HG02678 (cell line): Measurements from ENCODE around the gene COL4A2.

Source experiments
- ATAC-seq: cut with Tn5 transposase; IDR thresholded peaks from one replicate; pipeline ENCODE4 v1.9.1; 2021; ENCODE audit warnings: mild to moderate bottlenecking, moderate library complexity; ENCODE audit not compliant: unreplicated experiment

The COL4A2 gene

GRCh38 chr13:110353339-110353977 lies 46.4 kb downstream of the COL4A2 start:
- no peak for ATAC-seq

DNA sequence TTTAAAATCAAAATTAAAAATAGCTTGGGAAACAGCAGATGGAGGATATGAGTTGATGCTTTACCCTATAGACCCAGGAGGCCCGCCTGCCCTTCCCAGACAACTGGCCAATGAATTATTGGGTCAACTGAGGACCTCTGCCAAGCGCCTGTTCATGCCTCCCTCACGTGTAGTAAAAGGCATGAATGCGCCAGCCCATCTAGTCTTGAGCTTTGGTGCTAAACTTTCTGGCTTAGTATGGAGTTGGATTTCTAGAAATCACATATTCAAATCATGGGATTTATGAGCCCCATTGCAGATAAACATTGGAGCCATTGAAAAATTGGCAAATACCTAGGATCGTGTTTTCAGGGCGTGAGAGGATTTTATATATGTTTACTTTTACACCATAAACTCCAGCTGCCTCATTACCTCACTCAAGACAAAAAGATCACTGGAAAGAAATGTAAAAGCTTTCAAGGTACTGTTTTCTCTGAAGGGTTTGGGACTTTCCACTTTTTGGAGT lies 47.1 kb downstream of the COL4A2 start:
- ATAC-seq = no peak

DNA sequence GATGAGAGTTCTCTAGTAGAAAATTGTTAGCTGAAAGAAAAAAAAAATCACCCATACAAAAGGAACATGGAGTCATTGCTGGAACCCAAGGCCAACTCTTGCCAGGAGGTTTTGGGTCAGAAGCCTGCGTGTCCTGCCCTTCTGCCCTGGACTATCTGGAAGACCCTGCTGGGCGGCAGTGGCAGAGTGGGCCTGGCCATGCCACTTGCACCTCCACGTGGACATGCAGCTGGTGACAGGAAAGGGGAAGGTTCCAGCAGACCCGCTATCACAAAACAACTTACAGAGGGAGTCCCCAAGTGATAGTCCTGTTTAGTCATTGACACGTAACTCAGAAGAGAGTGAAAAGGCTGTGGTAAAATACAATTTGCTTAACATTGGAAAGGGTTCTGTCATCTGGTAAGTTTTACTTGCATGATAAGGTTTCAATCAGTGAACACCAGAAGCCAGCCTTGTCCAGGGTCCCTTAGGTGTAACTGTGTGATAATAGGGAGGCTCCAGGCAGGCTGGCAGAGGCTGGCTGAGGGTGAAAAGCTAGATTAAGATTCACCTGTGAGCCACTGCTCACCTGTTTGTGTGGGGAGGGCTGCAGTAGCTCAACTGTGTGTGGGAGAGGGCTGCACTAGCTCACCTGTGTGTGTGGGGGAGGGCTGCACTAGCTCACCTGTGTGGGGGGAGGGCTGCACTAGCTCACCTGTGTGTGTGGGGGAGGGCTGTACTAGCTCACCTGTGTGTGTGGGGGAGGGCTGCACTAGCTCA lies 47.8 kb downstream of the COL4A2 start:
- ATAC-seq = no peak

DNA sequence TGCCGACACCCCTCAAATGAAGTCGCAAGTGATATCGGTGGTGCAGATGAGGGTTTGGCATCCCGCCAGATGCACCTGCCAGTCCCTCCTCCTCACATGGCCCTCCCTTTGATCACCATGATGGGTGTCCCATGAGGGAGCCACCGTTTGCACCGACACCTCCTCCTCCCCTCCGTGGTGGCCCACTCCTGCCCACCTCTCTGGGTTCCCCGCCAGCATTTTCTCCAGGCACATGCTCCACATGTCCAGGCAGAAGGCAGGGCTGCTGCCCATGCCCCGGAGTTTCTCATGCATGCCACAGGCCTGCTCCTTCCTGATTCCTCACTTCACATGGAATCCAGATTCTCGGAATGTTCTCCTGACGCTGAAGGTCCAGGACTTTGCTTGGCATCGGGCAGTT lies 49.3 kb downstream of the COL4A2 start:
- no peak for ATAC-seq

GRCh38 chr13:110358381-110358780 lies 51.3 kb downstream of the COL4A2 start:
- no peak for ATAC-seq

- no peak for ATAC-seq
These were observed 52.8 kb downstream of the COL4A2 start for GRCh38 chr13:110359840-110360301.

DNA sequence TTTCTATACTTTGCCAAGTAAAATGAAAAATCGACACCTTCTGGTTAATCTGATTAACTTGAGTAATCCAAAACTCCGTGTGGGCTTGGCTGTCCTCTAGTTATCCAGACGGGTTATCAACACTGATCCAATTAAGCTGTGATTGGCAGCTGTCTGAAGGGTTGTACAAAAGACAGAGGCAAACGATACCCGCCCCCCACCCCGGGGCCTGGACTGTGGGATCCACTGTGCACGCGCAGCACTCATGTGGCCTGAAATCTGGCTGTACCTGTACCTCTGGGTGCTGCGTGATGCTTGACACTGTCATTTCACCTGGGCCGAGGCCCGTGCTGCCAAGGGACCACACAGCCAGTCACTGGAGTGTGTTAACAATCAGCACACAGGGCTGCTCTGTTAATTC lies 53.5 kb downstream of the COL4A2 start:
- ATAC-seq = no peak

DNA sequence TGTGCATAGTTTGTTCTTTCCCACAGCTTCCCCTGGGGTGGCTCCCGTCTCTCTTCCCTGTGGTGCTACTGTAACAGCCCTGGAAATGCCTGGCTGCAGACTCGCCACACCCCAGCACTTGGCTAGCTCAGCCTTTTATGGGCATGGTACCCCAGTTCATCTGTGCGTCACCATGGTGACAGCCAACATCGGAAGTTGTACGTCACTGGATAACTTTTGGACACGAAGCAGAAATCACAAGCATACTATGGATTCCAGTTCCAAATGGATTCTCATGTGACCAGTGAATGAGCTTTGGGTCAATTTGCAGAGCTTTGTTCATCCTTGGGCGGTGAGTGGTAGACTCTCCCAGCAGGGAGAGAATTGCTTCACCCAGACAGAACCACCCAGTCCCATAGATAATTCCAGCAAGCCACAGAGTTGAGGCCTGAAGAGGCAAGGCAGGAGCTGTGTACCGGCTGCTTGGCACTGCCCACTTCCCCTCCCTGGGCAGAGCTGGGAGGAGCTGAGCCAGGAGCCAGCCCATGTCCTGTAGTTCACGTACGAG lies 54.4 kb downstream of the COL4A2 start:
- ATAC-seq = no peak

GRCh38 chr13:110363010-110363409 lies 55.9 kb downstream of the COL4A2 start:
- ATAC-seq = no peak

GRCh38 chr13:110364081-110364480 lies 57.0 kb downstream of the COL4A2 start:
- ATAC-seq = no peak

DNA sequence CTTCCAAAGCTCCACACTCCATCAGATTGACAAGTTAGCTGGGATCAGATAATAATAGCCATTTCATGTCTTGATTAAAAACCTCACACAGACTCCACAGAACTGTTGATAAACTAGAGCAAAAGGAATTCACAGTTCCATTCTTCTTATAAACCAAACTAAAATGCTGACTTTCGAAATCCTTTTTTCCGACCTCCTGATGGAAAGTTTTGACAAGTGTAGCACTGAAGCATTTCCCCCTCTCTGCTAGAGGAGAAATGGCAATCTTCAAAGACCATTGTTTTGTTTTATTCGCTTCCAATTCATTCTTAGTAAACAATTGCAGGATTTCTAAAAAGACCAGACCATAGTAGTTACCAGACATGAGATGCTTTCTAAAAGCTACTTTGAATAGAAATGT lies 58.8 kb downstream of the COL4A2 start:
- ATAC-seq = no peak

- ATAC-seq = no peak
These were observed 59.6 kb downstream of the COL4A2 start for GRCh38 chr13:110366733-110367132.

DNA sequence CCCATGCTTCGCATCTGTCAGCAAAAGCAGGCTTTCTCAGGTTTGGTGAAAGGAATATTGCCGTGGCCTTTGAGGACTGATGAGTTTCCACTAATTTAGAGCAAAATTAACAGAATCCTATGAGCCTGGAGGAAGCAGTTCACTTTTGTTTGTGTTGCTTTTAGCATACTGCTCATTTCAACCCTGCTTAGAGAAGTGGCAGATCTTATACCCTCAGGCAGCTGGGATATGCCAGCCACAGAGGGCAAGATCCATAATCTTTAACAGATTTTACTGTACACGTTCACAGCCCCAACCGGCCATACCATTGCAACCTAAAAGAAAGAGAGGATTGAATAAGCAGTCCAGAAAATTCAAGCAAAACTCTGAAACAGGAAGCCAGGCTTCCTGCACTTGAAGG lies 60.5 kb downstream of the COL4A2 start:
- no peak for ATAC-seq

GRCh38 chr13:110368408-110368807 lies 61.3 kb downstream of the COL4A2 start:
- ATAC-seq = no peak

DNA sequence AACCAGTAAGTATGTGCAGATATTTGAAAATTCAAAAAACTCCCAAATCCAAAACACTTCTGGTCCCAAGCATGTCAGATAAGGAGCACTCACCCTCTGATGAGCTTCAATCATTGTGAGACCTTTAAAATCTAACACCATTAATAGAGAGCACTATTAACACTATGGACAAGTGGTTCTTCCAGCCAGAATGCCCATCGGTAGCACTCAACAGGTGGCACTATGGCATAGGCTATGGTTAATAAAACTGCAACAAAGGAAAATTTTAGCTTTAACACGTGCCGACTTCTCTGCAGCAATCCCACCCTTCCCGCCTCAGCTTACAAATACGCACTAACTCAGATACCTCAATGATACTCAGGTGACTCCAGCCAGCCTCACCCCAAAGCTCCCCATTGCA lies 62.3 kb downstream of the COL4A2 start:
- ATAC-seq = no peak

DNA sequence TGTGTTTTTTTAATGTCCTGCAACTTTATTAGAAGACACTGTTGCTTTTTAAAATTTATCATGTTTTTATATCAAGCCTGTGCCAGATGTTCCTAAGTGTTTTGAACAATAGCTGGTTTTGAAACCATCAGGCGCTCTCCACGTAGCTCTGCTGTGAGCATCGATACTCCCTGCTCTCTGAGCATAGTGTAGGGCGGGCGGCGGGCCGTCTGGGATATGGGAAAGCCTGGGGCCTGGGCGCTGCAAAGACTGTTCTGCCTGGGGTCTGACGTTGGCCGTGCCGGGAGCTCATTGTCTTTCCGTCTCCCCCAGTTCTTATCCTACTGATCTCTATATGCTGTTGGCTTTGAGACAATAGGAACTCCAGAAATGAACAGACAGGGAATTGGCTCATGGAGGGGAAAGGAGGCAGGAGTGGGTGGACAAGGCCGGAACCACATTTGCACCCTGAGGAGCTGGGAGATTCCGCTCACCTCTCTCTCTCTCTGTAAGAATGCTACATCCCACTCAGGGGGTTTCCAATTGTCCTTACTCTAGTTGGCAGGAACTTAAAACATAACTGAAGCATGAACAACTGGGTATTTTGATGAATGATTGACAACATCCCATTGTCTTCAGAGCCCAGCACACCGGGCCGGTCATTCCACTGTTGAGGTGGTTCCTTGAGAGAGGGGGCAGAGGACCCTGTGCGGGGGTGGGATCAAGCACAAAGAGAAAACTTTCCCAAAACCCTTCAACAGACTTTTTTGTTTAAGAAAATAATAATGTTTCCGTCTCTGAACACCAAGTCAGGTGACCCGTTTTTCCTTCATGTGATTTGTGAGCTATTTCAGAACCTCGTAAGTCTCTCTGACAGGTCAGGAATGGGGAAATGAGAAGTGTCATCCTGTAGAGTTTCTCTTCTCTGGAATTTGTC lies 64.7 kb downstream of the COL4A2 start:
- peak; percentile 87 for ATAC-seq

DNA sequence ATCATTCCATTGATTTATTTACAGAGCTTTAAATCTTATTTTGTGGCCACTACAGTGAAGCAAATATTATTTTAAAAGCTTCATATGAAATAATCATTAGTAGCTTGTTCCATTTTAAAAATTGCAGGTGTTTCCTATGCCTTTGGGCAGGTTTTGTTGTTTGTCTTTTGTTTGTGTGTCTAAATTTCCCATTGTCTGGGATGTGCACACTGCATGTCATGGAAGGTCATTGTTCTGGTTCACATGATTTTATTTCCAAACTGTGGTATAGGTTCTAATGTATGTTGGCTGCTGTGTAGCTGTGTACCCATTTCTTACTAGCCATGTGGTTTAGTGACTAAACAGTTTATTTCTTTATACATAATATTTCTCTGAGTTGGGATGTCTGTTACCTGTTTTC lies 65.6 kb downstream of the COL4A2 start:
- no peak for ATAC-seq

DNA sequence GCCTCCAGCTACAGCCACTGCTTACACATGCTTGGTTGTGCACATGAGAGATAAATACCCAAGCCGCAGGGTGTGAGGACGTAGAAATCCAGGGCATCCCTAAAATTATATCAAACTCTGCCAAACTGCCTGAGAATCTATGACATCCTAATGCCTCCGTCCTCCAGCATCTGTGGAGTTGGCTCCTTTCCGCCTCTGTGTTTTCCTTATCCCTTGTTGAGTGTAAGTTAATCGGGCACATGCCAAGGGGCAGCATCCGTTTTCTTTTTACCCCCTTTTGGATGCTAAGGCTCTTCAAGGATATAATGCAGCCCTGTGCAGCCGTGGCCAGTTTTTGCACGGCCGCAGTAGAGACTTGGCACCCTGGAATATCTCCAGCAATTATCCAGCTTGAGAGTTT lies 66.5 kb downstream of the COL4A2 start:
- no peak for ATAC-seq

GRCh38 chr13:110374431-110375370 lies 67.6 kb downstream of the COL4A2 start:
- ATAC-seq = no peak

DNA sequence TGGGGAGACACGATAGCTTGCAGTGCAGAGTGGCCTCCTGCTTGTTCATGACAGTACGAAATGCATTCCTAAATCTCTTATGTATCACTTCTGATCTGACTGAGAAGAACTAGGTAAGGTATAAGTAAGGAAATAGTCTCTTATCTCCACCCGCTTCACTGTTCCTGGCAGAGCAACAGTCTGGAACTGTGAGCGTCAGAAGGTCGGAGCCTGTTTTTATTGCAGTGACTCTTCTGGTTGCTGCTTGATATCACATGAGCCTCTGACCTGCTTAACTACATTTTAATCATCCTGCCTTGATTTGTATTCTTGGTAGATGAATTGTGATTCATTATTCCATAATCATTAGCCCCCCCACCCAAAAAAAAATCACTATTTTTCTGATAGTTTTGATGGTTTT lies 69.0 kb downstream of the COL4A2 start:
- ATAC-seq = no peak
